Measurements from ENCODE around the gene COL26A1. TPM values are rescaled to one million over a fixed set of nuclear protein-coding genes. Genes with fewer than 3 reads are reported as not detected.

Gene COL26A1
- polyA plus RNA-seq, 1 donor (not counting 4 experiments of a cell fraction or from before 2014, with no cell fraction given) = not detected

DNA sequence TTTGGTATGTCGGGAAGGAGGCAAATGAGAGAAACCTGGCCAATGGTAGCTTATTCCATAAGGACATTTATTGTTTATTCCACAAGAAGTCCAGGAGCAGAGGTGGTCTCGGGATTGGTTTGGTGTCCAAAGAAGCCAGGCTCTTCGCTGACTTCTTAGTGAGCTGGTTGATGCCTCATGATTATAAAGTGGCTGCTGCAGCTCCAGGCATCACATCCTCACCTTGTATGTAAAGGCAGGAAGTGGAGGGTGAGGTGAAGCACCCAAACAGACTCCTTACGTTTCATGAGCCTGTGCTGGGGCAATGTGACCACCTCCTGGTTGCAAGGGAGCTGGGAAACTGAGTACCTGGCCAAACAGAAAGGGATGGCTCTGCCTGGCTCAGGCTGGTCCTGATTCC lies 174.0 kb downstream of the COL26A1 start:
- Histone ChIP-seq H3K4me3 (ENCODE audit: control insufficient read depth in 2 of 3, extremely low read depth in 1 of 3, insufficient read depth in 2 of 3, low read depth in 1 of 3, low read length in 3 of 3) (no peak overlapping the region), H3K36me3 (ENCODE audit: control insufficient read depth in 2 of 2, extremely low read depth in 1 of 2, insufficient read depth in 2 of 2, low read length in 2 of 2) (no peaks in the 10 kb centered on the region), H3K79me2 (ENCODE audit: control insufficient read depth, insufficient read depth, low read length) (no peaks in the 10 kb centered on the region), H2AFZ (ENCODE audit: control insufficient read depth, low read length) (no peak overlapping the region), H3K4me1 (ENCODE audit: control insufficient read depth, extremely low read depth, insufficient read depth, low read length) (no peaks in the 10 kb centered on the region), H3K9ac (ENCODE audit: control insufficient read depth, extremely low read depth, insufficient read depth, low read length) (no peak overlapping the region), H3K9me3 (ENCODE audit: control insufficient read depth, low read depth, low read length) (peaks cover 2% of the 10 kb centered on the region), H3K27ac (ENCODE audit: control insufficient read depth, insufficient read depth, low read length) (no peak overlapping the region), H4K20me1 (ENCODE audit: control insufficient read depth, extremely low read depth, insufficient read depth, low read length) (no peaks in the 10 kb centered on the region), H3K9me1 (ENCODE audit: control insufficient read depth, extremely low read depth, insufficient read depth, low read length) (no peaks in the 10 kb centered on the region), H3K27me3 (ENCODE audit: control insufficient read depth, extremely low read depth, insufficient read depth, low read length) (peaks cover 1% of the 10 kb centered on the region), H3K4me2 (ENCODE audit: control insufficient read depth, extremely low read depth, insufficient read depth, low read depth, low read length) (no peak overlapping the region)
- DNase-seq (ENCODE audit: low read depth, low spot score) (no peak), FAIRE-seq (no peak)
- dilution Hi-C loops (cut with MboI; ENCODE audit: extremely low pct_ligation_motif_present, low sequenced_read_pairs) = no loop called here
- TF ChIP-seq, protein P1, sequence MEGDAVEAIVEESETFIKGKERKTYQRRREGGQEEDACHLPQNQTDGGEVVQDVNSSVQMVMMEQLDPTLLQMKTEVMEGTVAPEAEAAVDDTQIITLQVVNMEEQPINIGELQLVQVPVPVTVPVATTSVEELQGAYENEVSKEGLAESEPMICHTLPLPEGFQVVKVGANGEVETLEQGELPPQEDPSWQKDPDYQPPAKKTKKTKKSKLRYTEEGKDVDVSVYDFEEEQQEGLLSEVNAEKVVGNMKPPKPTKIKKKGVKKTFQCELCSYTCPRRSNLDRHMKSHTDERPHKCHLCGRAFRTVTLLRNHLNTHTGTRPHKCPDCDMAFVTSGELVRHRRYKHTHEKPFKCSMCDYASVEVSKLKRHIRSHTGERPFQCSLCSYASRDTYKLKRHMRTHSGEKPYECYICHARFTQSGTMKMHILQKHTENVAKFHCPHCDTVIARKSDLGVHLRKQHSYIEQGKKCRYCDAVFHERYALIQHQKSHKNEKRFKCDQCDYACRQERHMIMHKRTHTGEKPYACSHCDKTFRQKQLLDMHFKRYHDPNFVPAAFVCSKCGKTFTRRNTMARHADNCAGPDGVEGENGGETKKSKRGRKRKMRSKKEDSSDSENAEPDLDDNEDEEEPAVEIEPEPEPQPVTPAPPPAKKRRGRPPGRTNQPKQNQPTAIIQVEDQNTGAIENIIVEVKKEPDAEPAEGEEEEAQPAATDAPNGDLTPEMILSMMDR (optimal IDR thresholded peaks at IDR 0.05 in 1 of 3, IDR thresholded peaks at IDR 0.05 in 1 of 3, conservative IDR thresholded peaks at IDR 0.05 in 1 of 3; ENCODE audit: extremely low read depth in 1 of 3, insufficient read depth in 2 of 3, low read length in 3 of 3) = no peak
- no peak for TF ChIP-seq EZH2 (IDR thresholded peaks at IDR 0.05; ENCODE audit: low read length)

DNA sequence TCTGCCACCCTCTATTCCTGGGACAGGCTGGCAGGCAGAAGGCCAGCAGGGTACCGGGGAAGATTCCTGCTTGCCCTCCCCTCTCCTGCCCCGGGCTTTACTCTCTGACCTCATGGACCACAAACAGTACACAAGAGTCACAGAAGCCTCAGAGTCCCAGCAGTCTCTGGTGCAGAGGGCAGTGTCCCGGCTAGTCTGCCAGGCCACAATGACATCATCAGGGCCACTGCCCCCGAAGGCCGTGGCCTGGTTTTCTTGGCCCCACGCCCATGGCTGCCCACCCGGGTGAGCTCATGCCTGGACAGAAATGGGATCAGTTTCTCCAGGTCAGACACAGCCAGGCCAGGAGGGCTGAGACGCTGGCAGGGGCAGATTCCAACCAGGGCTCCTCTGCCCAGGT lies 174.5 kb downstream of the COL26A1 start:
- Histone ChIP-seq H3K4me1 (ENCODE audit: control insufficient read depth, extremely low read depth, insufficient read depth, low read length) (no peaks in the 10 kb centered on the region), H3K79me2 (ENCODE audit: control insufficient read depth, insufficient read depth, low read length) (no peaks in the 10 kb centered on the region), H3K4me2 (ENCODE audit: control insufficient read depth, extremely low read depth, insufficient read depth, low read depth, low read length) (no peak overlapping the region), H3K36me3 (ENCODE audit: control insufficient read depth in 2 of 2, extremely low read depth in 1 of 2, insufficient read depth in 2 of 2, low read length in 2 of 2) (no peaks in the 10 kb centered on the region), H4K20me1 (ENCODE audit: control insufficient read depth, extremely low read depth, insufficient read depth, low read length) (no peaks in the 10 kb centered on the region), H3K9me1 (ENCODE audit: control insufficient read depth, extremely low read depth, insufficient read depth, low read length) (no peaks in the 10 kb centered on the region), H3K4me3 (ENCODE audit: control insufficient read depth in 2 of 3, extremely low read depth in 1 of 3, insufficient read depth in 2 of 3, low read depth in 1 of 3, low read length in 3 of 3) (no peak overlapping the region), H3K9ac (ENCODE audit: control insufficient read depth, extremely low read depth, insufficient read depth, low read length) (no peak overlapping the region), H3K27me3 (ENCODE audit: control insufficient read depth, extremely low read depth, insufficient read depth, low read length) (no peaks in the 10 kb centered on the region), H2AFZ (ENCODE audit: control insufficient read depth, low read length) (no peak overlapping the region), H3K27ac (ENCODE audit: control insufficient read depth, insufficient read depth, low read length) (no peak overlapping the region), H3K9me3 (ENCODE audit: control insufficient read depth, low read depth, low read length) (peaks cover 2% of the 10 kb centered on the region)
- FAIRE-seq (no peak), DNase-seq (ENCODE audit: low read depth, low spot score) (no peak)
- dilution Hi-C loops (cut with MboI; ENCODE audit: extremely low pct_ligation_motif_present, low sequenced_read_pairs) = no loop called here
- TF ChIP-seq, protein P1 (optimal IDR thresholded peaks at IDR 0.05 in 1 of 3, IDR thresholded peaks at IDR 0.05 in 1 of 3, conservative IDR thresholded peaks at IDR 0.05 in 1 of 3; ENCODE audit: extremely low read depth in 1 of 3, insufficient read depth in 2 of 3, low read length in 3 of 3) = no peak
- no peak for TF ChIP-seq EZH2 (IDR thresholded peaks at IDR 0.05; ENCODE audit: low read length)

All from keratinocyte (primary cell).